Activated naive CD4-positive, alpha-beta T cell treated with Interleukin-2 at 50 U/mL for 16 hours (primary cell): ENCODE data around the gene RABGAP1L.
"Not testable (repeated sequence)": the region's sequence is repeated elsewhere in the genome, so short reads cannot be mapped to it uniquely, and the experiment has no call there.

Source experiments
- DNase-seq: peaks from one replicate; pipeline ENCODE4 v3.0.0-alpha.2; 2020

RABGAP1L gene

DNA sequence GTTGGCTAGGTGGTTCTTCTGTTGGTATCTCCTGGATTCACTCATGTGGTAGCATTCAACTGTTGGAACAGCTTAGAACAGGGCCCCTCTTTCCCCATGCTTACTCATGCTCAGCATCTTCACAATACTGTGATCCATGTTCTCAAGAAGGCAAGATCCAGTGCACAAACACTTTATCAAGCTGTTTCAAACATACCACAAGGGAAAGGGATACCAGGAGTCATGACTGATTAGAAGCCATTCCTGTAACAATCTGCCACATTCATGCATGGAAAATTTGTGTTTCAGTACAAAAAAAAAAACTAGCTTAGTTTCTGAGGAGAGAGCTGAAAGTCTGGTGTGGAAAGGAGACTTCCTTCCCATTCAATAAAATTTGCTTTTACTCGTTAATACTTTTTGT lies 670.7 kb downstream of the RABGAP1L start:
- no peak for DNase-seq

DNA sequence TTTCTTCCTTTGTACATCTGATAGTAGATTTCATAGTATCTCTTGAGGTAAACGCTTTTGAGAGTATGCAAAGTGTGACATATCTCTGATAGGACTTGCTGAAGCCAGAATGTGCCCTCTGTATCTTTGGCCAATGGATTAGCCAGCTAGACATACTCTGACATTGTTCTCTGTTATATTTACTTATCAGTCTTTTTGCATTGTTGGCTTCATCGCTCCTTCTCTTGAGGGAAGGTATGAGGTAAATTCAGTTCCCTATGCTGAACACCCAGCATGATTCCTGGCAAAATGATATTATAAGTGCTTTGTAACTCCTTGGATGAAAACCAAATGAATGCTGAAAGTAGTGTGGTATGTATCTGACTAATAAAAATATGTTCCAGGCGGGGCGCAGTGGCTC lies 677.2 kb downstream of the RABGAP1L start:
- DNase-seq = no peak

DNA sequence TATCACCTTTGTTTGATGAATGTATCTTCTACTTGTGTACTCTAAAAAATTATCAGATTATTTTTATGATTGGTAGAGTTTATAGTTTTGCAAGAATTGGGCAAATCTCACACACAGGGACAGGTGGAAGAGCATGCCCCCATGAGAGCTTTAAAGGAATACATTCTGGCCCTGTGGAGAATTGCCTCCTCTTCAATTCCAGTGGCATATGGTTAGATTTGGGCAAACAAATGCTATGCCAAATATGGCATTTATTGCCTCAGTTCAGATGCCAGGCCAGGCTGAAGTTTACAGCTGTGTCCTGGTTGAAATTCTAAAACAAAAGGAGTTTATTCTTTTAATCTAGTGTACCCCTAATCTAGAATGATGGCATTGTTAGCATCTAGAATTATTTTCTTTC lies 678.1 kb downstream of the RABGAP1L start:
- DNase-seq = no peak

DNA sequence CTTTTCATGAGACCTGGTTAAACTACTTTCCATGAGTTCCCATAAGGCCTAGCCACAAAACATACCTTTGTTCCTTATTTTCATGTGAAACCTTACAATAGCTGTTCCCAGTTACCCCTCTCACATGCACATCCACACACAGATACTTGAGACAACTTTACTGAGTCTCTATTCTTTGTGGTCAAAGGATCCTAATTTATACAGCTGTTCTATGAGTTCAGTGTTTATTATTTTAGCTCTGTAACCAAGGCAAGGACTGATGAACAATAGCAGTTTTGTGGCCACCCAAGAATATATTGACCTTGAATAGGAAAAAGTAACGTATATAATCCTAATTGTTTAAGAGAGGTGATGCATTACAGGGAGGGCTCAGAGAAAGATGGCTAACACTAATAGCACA lies 679.9 kb downstream of the RABGAP1L start:
- no peak for DNase-seq

DNA sequence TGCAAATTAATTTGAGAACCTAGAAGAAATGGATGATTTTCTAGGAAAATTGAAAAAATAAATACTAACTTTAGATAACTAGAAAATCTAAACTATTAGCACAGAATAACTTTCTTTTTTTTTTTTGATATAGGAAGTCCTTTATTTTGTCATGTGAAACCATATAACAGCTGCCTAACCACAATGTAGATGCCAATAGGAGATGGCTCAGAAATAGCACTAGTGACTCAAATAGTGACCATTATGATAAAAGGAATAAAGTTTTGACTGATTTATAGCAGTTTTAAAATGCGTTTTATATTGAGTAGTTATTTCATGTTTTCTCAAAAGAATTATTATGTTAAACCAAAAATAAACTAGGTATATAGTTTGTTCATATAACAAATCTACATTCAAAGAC lies 682.4 kb downstream of the RABGAP1L start:
- no peak for DNase-seq

DNA sequence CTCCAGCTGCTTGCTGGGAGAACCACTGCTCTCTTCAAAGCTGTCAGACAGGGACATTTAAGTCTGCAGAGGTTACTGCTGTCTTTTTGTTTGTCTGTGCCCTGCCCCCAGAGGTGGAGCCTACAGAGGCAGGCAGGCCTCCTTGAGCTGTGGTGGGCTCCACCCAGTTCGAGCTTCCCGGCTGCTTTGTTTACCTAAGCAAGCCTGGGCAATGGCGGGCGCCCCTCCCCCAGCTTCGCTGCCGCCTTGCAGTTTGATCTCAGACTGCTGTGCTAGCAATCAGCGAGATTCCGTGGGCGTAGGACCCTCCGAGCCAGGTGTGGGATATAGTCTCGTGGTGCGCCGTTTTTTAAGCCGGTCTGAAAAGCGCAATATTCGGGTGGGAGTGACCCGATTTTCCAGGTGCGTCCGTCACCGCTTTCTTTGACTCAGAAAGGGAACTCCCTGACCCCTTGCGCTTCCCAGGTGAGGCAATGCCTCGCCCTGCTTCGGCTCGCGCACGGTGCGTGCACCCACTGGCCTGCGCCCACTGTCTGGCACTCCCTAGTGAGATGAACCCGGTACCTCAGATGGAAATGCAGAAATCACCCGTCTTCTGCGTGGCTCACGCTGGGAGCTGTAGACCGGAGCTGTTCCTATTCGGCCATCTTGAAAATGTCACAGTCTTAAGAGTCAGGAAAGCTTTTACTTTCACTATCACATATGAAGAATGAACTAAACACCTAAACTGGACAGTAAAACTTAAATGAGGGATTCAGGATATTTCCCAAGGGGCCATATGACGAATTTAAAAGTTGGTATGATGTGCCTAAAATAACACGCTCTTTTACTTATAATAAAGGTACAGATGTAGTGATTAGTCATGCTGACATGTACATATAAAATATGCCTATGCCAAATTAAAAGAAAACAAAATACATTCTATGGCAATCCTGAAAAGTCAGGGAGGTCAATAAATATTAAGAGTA lies 689.6 kb downstream of the RABGAP1L start:
- not testable (repeated sequence) for DNase-seq

DNA sequence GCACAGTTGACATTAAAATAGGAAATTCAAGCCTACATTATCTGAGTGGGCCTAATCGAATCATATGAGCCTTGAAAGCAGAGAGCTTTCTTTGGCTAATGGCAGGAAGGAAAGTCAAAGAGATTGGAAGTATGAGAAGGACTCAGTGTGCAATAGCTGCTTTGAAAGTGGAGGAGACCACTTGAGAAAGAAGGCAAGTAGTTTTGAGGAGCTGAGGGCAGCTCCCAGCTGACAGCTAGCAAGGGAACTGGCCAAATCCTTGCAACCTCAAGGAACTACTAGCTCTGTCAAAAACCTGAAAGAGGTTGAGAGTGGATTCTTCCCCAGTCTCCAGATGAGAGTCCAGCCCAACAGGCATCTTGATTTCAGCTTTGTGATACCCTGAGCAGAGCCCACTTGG lies 691.4 kb downstream of the RABGAP1L start:
- no peak for DNase-seq

DNA sequence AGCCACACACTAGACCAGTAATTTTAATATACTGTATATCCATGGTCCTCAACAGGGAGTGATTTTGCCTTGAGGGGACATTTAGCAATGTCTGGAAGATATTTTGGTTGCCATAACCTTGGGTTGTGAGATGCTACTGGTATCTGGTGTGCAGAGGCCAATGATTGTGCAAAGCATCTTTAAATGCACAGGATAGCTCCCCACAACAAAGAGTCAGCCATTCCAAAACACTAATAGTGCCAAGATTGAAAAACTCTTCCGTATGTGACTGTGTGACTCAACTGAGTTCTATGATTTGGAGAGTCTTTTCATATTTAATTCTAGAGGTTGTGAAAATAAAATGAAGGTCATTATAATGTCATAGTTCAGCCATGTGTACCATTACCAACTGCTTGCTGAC lies 699.0 kb downstream of the RABGAP1L start:
- no peak for DNase-seq

DNA sequence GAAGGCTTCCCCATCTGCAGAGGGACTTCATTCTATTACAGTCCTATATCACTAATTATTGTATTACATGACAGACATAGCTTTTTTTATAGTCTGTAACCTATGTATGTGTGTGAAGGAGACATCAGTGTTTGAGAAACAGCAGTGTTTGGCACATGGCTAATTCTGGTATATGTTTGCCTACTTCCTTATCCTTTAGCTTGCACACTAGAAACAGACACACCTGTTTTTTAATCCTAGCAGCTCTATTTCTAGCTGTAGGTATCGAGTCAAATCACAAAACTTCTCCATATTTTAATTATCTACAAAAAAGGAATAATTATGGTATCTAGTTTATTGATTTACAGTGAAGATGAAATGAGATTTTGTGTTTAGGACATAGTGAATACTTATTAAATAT lies 711.0 kb downstream of the RABGAP1L start:
- no peak for DNase-seq

DNA sequence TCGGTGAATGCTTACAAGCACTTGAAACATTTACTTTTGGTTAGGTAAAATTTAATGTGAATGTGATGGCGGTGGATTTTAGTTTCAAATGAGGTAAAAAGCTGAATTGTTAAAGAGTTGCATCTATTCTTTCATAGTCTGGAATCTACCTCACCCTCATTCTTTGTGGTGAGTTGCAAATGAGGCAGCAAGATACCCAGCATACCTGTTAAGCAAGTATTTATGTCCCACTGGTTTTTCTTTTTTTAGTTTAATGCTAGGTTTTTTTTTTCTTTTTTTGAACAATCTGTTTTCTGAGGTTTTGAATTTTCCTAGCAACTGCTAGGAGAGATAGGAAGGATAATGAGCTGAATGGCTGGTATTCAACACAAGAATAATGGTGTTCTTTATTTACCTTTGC lies 712.6 kb downstream of the RABGAP1L start:
- no peak for DNase-seq

DNA sequence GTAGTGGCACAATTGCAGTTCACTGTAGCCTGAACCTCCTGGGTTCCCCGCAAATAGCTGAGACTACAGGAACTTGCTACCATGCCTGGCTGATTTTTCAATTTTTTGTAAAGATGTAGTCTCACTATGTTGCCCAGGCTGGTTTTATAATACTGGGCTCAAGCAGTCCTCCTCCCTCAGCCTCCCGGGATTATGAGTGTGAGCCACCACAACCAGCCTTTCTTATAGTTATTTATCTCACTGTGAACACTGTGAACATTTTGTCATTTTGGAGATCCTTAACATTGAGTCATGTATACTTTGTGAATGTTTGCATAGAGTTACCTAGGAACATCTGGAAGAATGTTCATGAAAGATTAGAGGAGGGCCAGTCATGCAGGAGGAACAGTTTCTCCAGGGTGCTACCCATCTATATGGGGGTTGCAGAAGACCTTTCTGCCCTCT lies 713.3 kb downstream of the RABGAP1L start:
- DNase-seq = no peak

DNA sequence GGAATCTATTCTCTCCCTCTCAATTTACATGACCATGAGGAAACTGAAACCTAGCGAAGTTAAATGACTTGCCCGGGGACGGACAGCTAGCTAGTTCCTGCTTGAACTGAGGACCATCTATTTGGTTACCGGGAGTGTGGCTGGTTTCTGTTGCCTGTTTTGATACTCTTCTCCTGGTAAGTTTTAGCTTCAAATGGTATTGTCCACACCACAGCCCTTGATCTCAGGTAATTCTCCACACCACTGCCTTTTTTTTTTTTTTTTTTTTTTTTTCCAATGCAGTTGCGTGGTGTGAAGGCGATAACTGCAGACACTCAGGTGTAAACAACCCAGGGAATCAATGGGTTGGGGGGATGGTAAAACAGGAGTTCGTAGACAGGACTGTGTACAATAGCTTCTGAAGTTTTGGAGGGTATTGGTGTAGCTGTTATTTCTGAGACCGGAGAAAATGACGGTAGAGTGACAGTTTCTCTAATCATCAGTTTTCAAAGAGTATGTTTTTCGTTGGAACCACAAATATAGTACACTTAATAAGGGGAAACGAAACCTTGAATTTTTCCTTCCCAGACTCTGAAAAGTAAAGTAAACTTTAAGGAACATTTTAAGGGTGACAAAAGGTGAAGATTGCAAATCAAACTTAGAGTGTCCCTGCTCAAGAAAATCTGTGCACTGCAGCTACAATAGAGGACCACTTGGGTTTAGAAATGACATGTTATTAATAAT lies 715.2 kb downstream of the RABGAP1L start:
- no peak for DNase-seq

DNA sequence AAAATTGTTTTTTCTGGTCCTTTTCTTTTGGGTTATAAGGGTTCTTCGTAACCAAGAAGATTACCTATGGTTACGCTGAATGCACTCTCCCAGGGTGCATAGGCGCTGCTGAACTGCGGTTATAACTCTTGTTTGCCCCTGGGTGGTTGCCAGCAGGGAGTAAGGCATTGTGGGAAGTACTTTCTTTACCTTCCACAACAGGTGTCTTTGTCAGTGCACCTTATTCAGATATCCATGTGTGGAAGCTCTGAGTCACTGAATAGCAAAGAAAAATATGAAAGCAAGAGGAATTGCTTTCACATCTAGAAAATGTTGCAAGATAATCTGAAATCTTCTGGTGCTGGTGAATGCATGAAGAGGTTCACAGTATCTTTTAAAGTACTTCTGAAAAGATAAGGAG lies 716.0 kb downstream of the RABGAP1L start:
- DNase-seq = peak; percentile 5

DNA sequence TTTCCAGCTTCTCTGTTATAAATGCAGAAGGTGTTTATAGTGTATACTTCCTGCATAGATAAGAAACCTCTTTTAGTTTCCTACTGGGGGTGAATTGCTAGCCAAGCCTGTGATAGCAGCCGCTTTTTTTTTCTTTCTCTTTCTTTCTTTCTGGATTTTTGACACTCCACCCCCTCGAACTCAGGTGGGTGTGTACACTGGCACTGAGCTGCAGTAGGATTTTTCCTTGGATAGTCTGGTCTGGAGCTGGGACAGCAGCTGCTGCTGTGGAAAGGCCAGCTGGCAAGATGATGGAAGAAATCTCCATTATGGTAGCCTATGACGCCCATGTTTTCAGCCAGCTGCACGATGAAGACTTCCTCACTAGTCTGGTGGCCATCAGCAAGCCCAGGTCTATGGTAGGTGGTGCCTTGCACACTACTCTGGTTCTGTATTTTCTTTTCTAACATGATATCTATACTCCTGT lies 717.9 kb downstream of the RABGAP1L start:
- no peak for DNase-seq

DNA sequence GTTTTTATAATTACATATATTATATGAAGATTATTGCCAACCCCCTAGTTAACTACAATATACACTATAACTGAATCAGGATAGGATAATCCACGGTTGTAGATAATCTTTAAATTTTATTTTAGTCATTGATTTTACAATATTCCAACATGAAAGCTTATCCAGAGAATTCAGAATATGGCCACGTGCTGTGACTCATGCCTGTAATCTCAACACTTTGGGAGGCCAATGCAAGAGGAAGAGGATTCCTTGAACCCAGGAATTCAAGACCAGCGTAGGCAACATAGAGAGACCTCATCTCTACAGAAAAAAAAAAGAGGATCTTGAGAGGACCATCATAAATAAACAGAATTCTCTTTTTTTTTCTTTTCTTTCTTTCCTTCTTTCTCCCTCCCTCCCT lies 720.9 kb downstream of the RABGAP1L start:
- DNase-seq = no peak

DNA sequence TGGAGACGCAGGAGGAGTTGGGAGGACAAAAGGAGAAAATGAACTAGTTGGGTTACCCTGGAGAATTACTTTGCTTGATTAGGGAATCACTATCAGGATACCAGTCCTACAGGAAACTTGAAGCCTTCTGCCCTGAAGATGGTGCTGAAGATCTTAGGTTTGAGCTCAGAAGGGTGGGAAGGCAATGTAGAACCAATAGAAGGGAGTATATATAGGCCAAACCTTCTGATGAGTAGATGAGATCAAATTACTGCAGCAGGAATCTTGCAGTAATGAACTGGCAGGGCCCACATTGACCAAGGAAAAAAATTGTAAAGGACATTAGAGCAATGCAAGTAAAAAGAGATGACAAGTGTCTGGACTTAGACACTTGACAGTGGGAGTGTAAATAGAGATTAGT lies 724.1 kb downstream of the RABGAP1L start:
- DNase-seq = no peak

DNA sequence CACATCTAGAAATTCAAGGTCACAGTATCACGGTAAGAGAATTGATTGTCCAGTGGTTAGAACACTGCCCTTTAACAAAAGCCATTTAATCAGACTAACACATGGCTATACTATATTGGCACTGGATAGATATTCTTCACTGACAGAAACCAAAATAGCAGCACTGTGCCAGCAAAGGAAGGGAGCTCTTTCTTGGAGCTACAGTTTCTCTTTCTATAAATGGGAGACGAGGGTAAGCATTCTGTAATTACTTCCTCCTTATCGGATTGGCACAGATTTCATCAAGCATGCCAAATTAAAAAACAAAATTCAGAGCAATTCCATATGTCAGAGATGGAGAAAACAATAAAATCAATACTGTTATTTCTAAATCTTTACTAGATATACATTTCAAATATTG lies 724.7 kb downstream of the RABGAP1L start:
- DNase-seq = no peak

DNA sequence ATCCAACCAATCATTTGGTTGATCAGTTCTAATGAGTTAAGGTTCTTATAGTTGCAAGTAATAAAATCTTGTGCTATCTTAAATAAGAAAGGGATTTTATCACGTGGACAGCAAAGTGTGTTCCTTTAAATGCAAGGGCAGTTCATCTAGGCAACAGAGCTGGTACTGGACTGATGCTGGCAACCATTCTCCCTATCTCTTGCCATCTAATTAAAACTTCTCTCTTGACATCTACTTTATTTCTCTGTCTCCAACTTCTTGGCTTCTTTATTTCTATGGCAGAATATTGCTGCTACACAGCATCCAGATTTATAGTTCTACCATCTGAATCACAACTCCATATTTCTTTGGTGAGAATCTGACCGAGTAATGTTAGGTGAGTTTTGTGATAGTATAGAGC lies 725.2 kb downstream of the RABGAP1L start:
- no peak for DNase-seq

DNA sequence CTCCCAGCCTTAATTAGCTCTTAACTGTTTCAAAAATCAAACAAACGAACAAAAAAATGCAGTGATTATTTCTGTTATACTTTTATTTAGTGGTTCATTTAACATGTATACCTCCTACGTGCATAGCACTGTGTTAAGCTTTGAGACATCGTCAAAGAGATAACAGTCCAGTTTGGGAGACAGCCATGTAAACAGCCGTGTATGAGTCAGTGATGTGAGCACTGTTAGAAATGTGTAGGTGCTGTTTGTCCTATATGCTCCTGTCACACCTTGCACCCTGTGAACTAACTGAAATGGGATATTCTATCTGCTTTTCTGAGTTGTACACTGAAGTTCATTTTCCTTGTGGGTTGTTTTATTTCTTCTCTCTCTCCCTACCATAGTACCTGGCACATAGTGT lies 730.7 kb downstream of the RABGAP1L start:
- DNase-seq = no peak

DNA sequence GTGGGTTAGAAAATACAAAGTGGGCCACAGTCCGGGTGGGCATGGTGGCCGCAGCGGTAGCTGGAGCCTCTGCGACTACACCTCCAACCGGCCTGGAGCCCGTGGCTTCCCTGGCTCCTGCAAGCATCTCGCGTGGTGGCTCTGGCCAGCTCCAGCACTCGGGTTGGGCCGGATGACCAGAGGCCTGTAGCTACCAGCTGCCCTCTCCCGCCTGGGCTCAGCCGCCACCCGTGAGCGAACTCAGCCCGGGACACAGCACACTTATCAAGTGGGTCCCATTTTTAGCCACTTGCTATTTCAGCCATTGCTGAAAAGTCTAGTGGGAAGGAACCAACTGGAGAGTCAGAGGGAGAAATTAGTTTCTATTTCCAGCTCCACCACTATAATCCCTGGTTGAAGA lies 732.7 kb downstream of the RABGAP1L start:
- no peak for DNase-seq

DNA sequence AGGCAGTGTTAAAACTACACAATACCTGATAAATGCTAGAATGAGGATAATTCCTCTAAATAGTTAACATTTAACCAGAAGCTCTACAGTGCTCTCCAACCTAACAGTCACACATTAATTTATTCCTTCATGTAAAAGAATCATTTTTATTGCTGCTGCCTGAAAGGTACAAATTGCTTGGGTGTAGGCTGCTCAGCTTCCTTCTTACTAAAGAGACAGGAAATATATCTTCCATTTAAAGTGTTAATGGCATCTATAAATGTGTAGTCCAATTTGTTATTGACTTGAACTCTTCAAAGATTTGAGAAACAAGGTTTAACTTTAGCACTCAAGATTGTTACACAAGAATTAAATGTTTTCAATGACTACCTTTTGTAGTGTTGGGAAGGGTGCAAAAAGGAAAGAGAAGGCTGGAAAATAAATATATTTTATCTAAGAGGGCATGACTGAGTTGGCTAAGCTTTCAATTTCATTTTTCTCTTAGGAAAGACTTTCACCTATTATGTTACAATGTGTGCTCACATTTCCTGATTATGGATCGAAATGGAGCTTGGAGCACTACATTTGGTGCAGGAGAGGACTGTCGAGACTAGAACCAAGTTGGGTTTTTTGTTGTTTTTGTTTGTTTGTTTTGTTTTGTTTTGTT lies 734.9 kb downstream of the RABGAP1L start:
- no peak for DNase-seq

DNA sequence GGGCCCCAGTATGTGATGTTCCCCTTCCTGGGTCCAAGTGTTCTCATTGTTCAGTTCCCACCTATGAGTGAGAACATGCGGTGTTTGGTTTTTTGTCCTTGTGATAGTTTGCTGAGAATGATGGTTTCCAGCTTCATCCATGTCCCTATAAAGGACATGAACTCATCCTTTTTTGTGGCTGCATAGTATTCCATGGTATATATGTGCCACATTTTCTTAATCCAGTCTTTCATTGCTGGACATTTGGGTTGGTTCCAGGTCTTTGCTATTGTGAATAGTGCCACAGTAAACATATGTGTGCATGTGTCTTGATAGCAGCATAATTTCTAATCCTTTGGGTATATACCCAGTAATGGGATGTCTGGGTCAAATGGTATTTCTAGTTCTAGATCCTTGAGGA lies 736.3 kb downstream of the RABGAP1L start:
- DNase-seq = not testable (repeated sequence)

DNA sequence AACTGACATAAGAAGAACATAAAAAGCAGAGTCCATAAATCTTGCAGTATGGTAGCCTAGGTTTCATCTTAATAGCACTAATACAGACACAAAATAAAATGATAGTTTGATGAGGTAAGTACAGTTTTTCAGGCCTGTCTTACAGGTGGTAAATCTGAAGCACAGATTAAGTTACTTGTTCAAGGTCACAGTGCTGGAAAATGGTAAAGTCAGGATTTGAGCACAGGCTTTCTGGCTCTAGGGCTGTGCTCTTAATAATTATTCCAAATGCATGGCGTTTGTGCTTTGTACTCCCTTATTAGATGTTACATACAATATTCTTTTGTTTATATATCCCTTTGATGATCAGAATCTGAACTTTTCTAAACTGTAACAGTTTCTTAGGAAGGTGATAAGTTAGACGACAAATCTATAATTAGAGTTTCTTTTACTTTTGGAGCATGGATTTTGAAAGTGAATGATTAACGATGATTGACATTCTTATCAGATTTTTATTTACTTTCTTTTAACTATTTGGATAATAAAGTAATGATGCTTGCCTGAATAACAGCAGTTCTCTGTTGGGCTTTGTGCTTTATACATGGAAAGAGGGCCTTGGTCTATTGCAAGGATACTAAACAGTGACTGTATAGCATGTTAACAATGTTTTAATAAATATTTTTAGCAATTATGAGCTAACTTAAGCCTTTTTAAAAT lies 738.9 kb downstream of the RABGAP1L start:
- DNase-seq = no peak
